Measurements from ENCODE around the gene NUF2.

- TF ChIP-seq CTCF (conservative IDR thresholded peaks at IDR 0.05 in 1 of 2, IDR thresholded peaks at IDR 0.05 in 1 of 2; ENCODE audit: low read depth in 1 of 2, low read length in 2 of 2) = no peak
- no peak for TF ChIP-seq EZH2 (IDR thresholded peaks at IDR 0.05; ENCODE audit: low read length, missing control alignments)
These were observed 24.6 kb downstream of the NUF2 start for GRCh38 chr1:163346326-163346870.

Data from fibroblast of lung (primary cell).